Mucosa of descending colon (tissue), 3 donors: ENCODE results near the gene MCAT. TPM values are rescaled to one million over a fixed set of nuclear protein-coding genes. Genes with fewer than 3 reads are reported as not detected.

ENCODE experiments used
- ATAC-seq: fragments of 200-7000 bp; cut with Tn5 transposase; one replicate; pipeline ENCODE4 v1.9.1; 2020; ENCODE audit warnings: mild to moderate bottlenecking, moderate library complexity
- DNase-seq, 3 donors: peaks; one replicate each; pipeline ENCODE4 v3.0.0-alpha.2; 2020
- H3K36me3 ChIP-seq: fragments of 200-600 bp; one replicate; pipeline ENCODE4 v1.8.0; 2021; ENCODE audit warnings: low read depth, mild to moderate bottlenecking
- H3K4me1 ChIP-seq: fragments of 200-600 bp; one replicate; pipeline ENCODE4 v1.8.0; 2021; ENCODE audit warnings: low read depth, mild to moderate bottlenecking
- H3K4me3 ChIP-seq: fragments of 200-600 bp; one replicate; pipeline ENCODE4 v1.8.0; 2021; ENCODE audit warnings: mild to moderate bottlenecking
- H3K9me3 ChIP-seq: fragments of 200-600 bp; one replicate; pipeline ENCODE4 v1.8.0; 2021; ENCODE audit warnings: mild to moderate bottlenecking
- intact Hi-C, 2 donors: fragments of 100-400 bp; cut with DNase I in 1 of 2; cut with micrococcal nuclease in 1 of 2; formaldehyde crosslinking; loops; one replicate each; pipeline versions ENCODE4 v1.11.0 to v1.11.1; 2022; cut with DNase I, micrococcal nuclease
- total RNA-seq, 3 donors: library from RNA; stranded (reverse); fragmentation: NEBNext Ultra II Directional in 2 of 3; extraction: Animal tissue kit (Norgen Biotek cat#: 25700) in 2 of 3; gene quantifications; one replicate each; pipeline versions ENCODE4 v1.2.1 to v1.2.4, GENCODE V29; 2021 to 2023
- TF ChIP-seq, protein P1 (sequence below): fragments of 200-600 bp; IDR thresholded peaks from one replicate; pipeline ENCODE4 v1.8.0; 2022; ENCODE audit warnings: antibody characterized with exemption, mild to moderate bottlenecking
- donor health status: DM: no; HTN: no; CAD: no; lungs with moderate emphysema.
- donor health status: DM: no; HTN: no; CAD: no.
- donor health status: DM: no; HTN: yes; CAD: no.

MCAT gene
- total RNA-seq, 3 donors from 2014 or later = 16.1 to 18.8 (median 17.0) TPM

DNA sequence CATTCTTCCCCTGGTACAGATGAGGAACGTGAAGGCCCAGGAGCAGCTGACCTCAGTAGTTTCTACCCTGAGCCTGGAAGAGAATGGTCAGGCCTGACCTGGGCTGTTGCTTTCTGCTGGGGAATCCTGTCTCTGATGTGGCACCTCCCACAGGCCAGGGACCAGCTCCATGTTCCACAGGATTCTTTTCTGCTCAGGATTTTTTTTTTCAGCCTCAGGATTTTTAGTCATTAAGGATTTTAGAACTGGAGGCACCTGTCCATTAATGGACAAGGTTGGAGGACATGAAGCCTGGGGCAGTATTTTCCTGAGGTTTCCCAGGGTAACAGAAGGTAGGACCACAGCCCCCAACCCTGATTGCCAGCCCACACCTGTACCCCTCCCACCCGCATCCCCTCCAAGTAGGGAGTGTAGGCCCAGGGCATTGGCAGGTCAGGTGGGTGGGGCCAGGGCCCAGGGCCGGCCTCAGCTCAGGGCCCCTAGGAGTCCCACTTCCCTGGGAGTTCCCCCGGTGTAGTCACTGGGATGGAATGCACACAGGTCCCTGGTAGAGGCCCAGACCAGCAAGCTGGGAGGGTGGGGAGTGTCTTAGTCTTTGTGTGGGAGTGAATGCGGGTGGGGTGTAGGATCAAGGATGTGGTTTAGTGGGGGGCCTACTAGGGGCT, 16.6 kb downstream of the MCAT start:
- Histone ChIP-seq H3K4me1 (peaks cover 42% of the 10 kb centered on the region), H3K9me3 (no peaks in the 10 kb centered on the region), H3K36me3 (no peaks in the 10 kb centered on the region), H3K4me3 (no peak overlapping the region)
- TF ChIP-seq, protein P1, sequence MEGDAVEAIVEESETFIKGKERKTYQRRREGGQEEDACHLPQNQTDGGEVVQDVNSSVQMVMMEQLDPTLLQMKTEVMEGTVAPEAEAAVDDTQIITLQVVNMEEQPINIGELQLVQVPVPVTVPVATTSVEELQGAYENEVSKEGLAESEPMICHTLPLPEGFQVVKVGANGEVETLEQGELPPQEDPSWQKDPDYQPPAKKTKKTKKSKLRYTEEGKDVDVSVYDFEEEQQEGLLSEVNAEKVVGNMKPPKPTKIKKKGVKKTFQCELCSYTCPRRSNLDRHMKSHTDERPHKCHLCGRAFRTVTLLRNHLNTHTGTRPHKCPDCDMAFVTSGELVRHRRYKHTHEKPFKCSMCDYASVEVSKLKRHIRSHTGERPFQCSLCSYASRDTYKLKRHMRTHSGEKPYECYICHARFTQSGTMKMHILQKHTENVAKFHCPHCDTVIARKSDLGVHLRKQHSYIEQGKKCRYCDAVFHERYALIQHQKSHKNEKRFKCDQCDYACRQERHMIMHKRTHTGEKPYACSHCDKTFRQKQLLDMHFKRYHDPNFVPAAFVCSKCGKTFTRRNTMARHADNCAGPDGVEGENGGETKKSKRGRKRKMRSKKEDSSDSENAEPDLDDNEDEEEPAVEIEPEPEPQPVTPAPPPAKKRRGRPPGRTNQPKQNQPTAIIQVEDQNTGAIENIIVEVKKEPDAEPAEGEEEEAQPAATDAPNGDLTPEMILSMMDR = no peak
- peak; percentile 64 for ATAC-seq
- DNase-seq = peak in 2 of 3 donors; percentile 71 to 78
- intact Hi-C loops = no loop called here

DNA sequence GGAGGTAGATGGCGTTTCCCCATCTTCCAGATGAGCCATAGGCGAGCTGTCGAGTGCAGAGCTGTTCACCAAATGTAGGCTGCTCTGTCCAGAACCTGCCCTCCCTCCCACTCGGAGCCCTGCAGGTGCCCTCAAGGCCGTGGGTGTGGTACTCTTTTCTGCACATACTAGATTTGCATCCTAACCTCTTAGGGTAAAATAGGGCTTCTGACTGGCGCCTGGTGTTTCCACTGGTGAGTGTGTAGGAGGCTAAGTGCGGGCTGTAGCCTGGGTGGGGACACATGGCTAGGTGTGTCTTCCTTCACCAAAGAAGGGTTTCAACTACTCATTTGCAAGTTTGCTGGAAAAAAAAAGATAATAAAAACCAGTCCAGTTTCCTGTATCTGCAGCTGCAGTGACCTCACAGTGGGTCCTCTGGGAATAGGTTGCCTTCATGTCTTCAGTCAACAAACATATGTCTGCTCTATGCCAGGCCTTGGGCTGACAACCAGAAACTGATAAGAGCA, 24.2 kb downstream of the MCAT start:
- Histone ChIP-seq H3K9me3 (no peaks in the 10 kb centered on the region), H3K36me3 (no peaks in the 10 kb centered on the region), H3K4me1 (peaks cover 42% of the 10 kb centered on the region), H3K4me3 (no peak overlapping the region)
- TF ChIP-seq, protein P1 = no peak
- ATAC-seq = peak; percentile 53
- DNase-seq = peak; percentile 54 to 66 (median 62)
- intact Hi-C loops = no loop called here

DNA sequence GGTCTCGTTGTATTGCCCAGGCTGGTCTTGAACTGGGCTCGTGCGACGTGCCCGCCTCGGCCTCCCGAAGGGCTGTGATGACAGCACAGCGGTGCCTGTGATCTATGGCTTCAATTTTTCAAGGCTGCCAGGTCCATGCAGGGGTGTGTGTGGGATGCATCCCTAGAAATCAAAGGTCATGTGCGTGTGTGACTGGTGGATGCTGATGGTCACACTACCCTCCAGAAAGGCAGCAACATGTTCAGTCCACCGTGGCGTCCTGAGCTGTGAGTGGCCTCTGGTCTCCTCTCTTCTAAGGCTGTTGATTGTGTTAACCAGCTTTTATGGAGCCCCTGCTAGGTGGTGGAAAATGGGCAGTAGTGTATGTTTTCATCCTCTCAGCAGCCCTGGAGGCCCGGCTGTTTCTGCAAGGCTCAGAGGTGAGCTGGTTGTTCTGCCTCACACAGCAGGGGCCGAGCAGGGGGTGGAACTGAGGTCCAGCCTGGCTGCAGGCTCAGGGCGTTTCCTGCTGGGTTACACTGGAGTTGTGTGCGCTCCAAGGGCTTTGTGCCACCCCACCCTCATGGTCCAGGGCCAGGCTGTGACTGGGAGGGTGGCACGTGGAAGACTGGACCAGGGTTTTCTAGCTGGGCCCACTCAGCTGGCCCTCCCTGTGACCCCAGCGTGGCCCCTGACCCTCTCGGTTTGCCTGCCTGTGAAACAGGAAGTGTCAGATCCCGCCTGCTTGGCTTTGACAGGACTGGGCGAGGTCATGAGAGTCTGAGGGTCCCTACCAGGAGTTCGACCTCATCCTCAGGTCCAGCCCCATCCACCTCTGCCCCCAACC, 25.0 kb downstream of the MCAT start:
- DNase-seq = peak; percentile 66 to 79 (median 78)
- Histone ChIP-seq H3K4me1 (peaks cover 47% of the 10 kb centered on the region), H3K4me3 (no peak overlapping the region), H3K9me3 (no peaks in the 10 kb centered on the region), H3K36me3 (no peaks in the 10 kb centered on the region)
- TF ChIP-seq, protein P1 = no peak
- peak; percentile 63 for ATAC-seq
- intact Hi-C loops = no loop called here

DNA sequence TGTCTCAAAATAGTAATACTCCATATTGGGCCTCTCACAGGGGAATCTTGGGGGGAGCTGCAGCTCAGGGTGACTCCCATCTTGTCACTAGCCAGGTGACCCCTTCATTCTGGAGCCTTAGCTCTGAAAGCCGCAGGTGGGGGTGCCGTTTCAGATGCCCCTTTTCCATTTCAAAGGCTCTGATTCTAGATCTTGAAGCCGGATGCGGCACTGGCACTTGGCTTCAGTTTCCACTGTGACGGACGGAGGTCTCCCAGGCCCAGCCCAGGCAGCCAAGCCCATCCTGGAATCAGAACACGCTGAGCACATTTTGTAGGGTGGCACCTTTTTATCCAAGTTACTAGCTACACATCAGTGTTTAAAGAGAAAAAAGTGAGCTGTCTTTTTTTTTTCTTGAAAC, 26.3 kb downstream of the MCAT start:
- no peak for DNase-seq
- Histone ChIP-seq H3K4me1 (peaks cover 44% of the 10 kb centered on the region), H3K4me3 (no peak overlapping the region), H3K9me3 (no peaks in the 10 kb centered on the region), H3K36me3 (no peaks in the 10 kb centered on the region)
- TF ChIP-seq, protein P1 = no peak
- ATAC-seq = no peak
- intact Hi-C loops = no loop called here

DNA sequence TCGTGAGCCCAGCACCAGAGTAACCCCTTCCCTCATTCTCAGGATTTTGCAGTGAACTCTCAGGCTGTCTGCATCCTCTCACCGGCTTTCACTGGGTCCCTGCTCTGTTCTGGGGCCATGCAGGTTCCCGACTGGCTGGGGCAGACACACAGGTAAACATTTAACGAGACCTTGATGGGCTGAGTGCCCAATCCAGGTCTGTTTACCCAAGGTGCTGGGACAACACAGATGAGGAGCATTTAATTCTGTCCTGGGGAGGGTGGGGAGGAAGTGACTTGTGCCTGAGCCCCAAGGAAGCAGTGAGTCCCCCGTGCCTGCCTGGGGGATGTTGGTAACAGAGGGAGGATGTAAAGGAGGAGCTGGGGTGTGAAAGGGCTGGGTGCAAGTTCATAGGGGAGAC, 28.2 kb downstream of the MCAT start:
- Histone ChIP-seq H3K4me1 (peaks cover 49% of the 10 kb centered on the region), H3K9me3 (no peaks in the 10 kb centered on the region), H3K4me3 (no peak overlapping the region), H3K36me3 (no peaks in the 10 kb centered on the region)
- peak; percentile 67 to 88 (median 76) for DNase-seq
- intact Hi-C loops = no loop called here
- ATAC-seq = peak; percentile 62
- TF ChIP-seq, protein P1 = no peak
